Prostate gland (tissue), 2 donors: ENCODE data around the gene AGXT. TPM values are rescaled to one million over a fixed set of nuclear protein-coding genes. Genes with fewer than 3 reads are reported as not detected.

Source experiments
- DNase-seq: peaks from one replicate; pipeline ENCODE4 v3.0.0-alpha.2; 2019; ENCODE audit warnings: low spot score
- H3K27ac ChIP-seq, 2 donors: fragments of 200-600 bp; sonication (generic); 2 replicates each; pipeline ENCODE4 v1.5.1; 2017 to 2019
- H3K27me3 ChIP-seq: fragments of 200-600 bp; sonication (generic); replicated peaks from 2 replicates; pipeline ENCODE4 v1.5.1; 2019; ENCODE audit not compliant: insufficient read depth
- H3K36me3 ChIP-seq, 2 donors: fragments of 200-600 bp; sonication (generic); 1 replicate in 1 of 2; 2 replicates in 1 of 2; pipeline versions ENCODE4 v1.5.1 to v1.8.1; 2017 to 2019
- H3K4me1 ChIP-seq: fragments of 200-600 bp; sonication (generic); replicated peaks from 2 replicates; pipeline ENCODE4 v1.5.1; 2019
- H3K4me3 ChIP-seq, 2 donors: fragments of 200-600 bp; sonication (generic); 2 replicates each; pipeline ENCODE4 v1.5.1; 2017 to 2019
- H3K9me3 ChIP-seq: fragments of 200-600 bp; sonication (generic); 2 replicates; pipeline ENCODE4 v1.5.1; 2017
- CTCF ChIP-seq, 4 experiments: fragments of 200-600 bp in 2 of 4; fragments of 450-650 bp in 2 of 4; sonication (generic) in 2 of 4; IDR thresholded peaks; 1 replicate in 3 of 4; 2 replicates in 1 of 4; pipeline ENCODE4 v1.5.1; 2016 to 2019; ENCODE audit warnings: antibody characterized with exemption in 4 of 4, mild to moderate bottlenecking in 2 of 4, moderate library complexity in 2 of 4
- POLR2A ChIP-seq: fragments of 450-650 bp; IDR thresholded peaks from one replicate; pipeline ENCODE4 v1.6.1; 2016; ENCODE audit warnings: antibody characterized with exemption, mild to moderate bottlenecking
- POLR2AphosphoS5 ChIP-seq: sonication (generic); formaldehyde crosslinking; IDR thresholded peaks from one replicate; pipeline ENCODE4 v1.6.1; 2017; ENCODE audit warnings: antibody characterized with exemption
- WGBS: methylation state at CpG from one replicate; pipeline ENCODE4 v1.1.5; 2018; 5-methylcytosine and 5-hydroxymethylcytosine counted together
- intact Hi-C: fragments of 100-400 bp; cut with DNase I; formaldehyde crosslinking; loops from one replicate; pipeline ENCODE4 v1.14.2; 2022
- total RNA-seq, 2 donors: library from RNA; depleted of rRNA; stranded (reverse); fragments of >200 nt; gene quantifications; one replicate each; pipeline ENCODE4 v1.1.0, GENCODE V29; 2016

The AGXT gene
- total RNA-seq: not detected

- no peaks in the 10 kb centered on the region for H3K27me3 ChIP-seq
- DNase-seq: peak; percentile 21
Measured at GRCh38 chr2:240868286-240869108, at the start of gene AGXT. TSS of gene AGXT (plus strand) at chr2:240868824. CDS start at chr2:240868866, 42 bp downstream.

GRCh38 chr2:240819126-240819857, 49.3 kb upstream of the AGXT start:
- peak overlapping the region; percentile 33 to 55 for H3K4me3 ChIP-seq
- H3K27me3 ChIP-seq: no peaks in the 10 kb centered on the region
- no peak for DNase-seq
- H3K36me3 ChIP-seq: no peaks in the 10 kb centered on the region
- TF ChIP-seq POLR2A (no peak), CTCF (IDR thresholded peaks at IDR 0.05) (no peak)
- H3K9me3 ChIP-seq: no peaks in the 10 kb centered on the region
- intact Hi-C loops: no loop called here
- no peaks in the 10 kb centered on the region for H3K4me1 ChIP-seq
- peak overlapping the region; percentile 33 to 72 for H3K27ac ChIP-seq
- 1% methylated on average over 46 of the region's 81 CpGs for WGBS

More at GRCh38 chr2:240868286-240869108, at the start of gene AGXT:
- Histone ChIP-seq H3K27ac (no peak within 1 kb of the TSS), H3K4me3 (no peak within 1 kb of the TSS), H3K4me1 (no peaks in the 10 kb centered on the region), H3K36me3 (no peaks in the 10 kb centered on the region), H3K9me3 (no peaks in the 10 kb centered on the region)
- TF ChIP-seq POLR2AphosphoS5 (peak; percentile 65), POLR2A (no peak)
- intact Hi-C loops: no loop called here
- 75% methylated on average over 21 of the region's 21 CpGs for WGBS

GRCh38 chr2:240819858-240820606, 48.6 kb upstream of the AGXT start, which contains the start of gene KIF1A:
TSS of gene KIF1A (minus strand) at chr2:240820219. CDS start at chr2:240797752, 22,467 bp downstream.
- under 1% methylated on average over 63 of the region's 104 CpGs for WGBS
- H3K4me1 ChIP-seq: no peaks in the 10 kb centered on the region
- H3K27me3 ChIP-seq: peaks cover 2% of the 10 kb centered on the region
- intact Hi-C loops: no loop called here
- H3K4me3 ChIP-seq: peak within 1 kb of the TSS; percentile 33 to 55
- H3K27ac ChIP-seq: peak within 1 kb of the TSS; percentile 55 to 72
- DNase-seq: peak; percentile 47
- H3K9me3 ChIP-seq: no peaks in the 10 kb centered on the region
- no peaks in the 10 kb centered on the region for H3K36me3 ChIP-seq
- no peak for TF ChIP-seq POLR2A

- intact Hi-C loops: no loop called here
- Histone ChIP-seq H3K4me1 (no peaks in the 10 kb centered on the region), H3K4me3 (peak overlapping the region; percentile 33 to 55), H3K27ac (peak overlapping the region; percentile 55 to 72), H3K9me3 (no peaks in the 10 kb centered on the region), H3K27me3 (peaks cover 2% of the 10 kb centered on the region), H3K36me3 (no peaks in the 10 kb centered on the region)
- WGBS: 2% methylated on average over 57 of the region's 64 CpGs
- DNase-seq: no peak
- no peak for TF ChIP-seq POLR2A
- no peak for TF ChIP-seq POLR2AphosphoS5
- TF ChIP-seq CTCF (IDR thresholded peaks at IDR 0.05): no peak
Measured at GRCh38 chr2:240820607-240821428, 47.8 kb upstream of the AGXT start.

- Histone ChIP-seq H3K36me3 (no peaks in the 10 kb centered on the region), H3K4me1 (no peaks in the 10 kb centered on the region), H3K27ac (no peak overlapping the region), H3K4me3 (peak overlapping the region in 1 of 2 donors; percentile 55), H3K9me3 (no peaks in the 10 kb centered on the region), H3K27me3 (peaks cover 2% of the 10 kb centered on the region)
- DNase-seq: no peak
- intact Hi-C loops: no loop called here
- no peak for TF ChIP-seq POLR2AphosphoS5
- TF ChIP-seq POLR2A: no peak
- TF ChIP-seq CTCF (IDR thresholded peaks at IDR 0.05): no peak
- 24% methylated on average over 7 of the region's 7 CpGs for WGBS
Measured at GRCh38 chr2:240821429-240821778, 47.2 kb upstream of the AGXT start.
